Measurements from ENCODE around the gene CDC42BPB.

CDC42BPB gene

DNA sequence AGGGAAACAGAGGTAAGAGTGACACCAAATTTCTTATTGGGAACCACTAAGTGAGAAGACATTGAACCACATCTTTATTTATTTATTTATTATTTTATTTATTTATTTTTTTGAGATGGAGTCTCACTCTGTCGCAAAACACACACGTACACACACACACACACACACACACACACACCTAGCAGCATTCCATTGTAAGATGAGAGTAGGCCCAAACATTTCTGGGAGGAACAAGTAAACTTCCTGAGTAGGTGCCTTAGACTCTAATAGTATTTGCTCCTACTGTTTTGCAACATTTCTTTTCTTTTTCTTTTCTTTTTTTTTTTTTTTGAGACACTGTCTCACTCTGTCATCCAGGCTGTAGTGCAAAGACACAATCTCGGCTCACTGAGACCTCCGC lies 7.1 kb upstream of the CDC42BPB start:
- DNase-seq (ENCODE audit: extremely low spot score) = no peak
- ChIA-PET CTCF (no interaction called here), POLR2A (no interaction called here)
- TF ChIP-seq ARNT (IDR thresholded peaks at IDR 0.05) (no peak), FOXM1 (IDR thresholded peaks at IDR 0.05; ENCODE audit: borderline replicate concordance) (no peak), HDGF (IDR thresholded peaks at IDR 0.05; ENCODE audit: borderline replicate concordance) (no peak), ZNF384 (IDR thresholded peaks at IDR 0.05) (no peak), BHLHE40 (IDR thresholded peaks at IDR 0.05; ENCODE audit: borderline replicate concordance) (no peak), SP1 (IDR thresholded peaks at IDR 0.05) (no peak), CTBP1 (IDR thresholded peaks at IDR 0.05; ENCODE audit: borderline replicate concordance) (no peak), NFRKB (IDR thresholded peaks at IDR 0.05) (no peak), TARDBP (IDR thresholded peaks at IDR 0.05) (no peak), SUZ12 (IDR thresholded peaks at IDR 0.05) (no peak), ELF4 (IDR thresholded peaks at IDR 0.05) (no peak), FOXK2 (IDR thresholded peaks at IDR 0.05) (no peak)
- TF ChIP-seq, protein P1, sequence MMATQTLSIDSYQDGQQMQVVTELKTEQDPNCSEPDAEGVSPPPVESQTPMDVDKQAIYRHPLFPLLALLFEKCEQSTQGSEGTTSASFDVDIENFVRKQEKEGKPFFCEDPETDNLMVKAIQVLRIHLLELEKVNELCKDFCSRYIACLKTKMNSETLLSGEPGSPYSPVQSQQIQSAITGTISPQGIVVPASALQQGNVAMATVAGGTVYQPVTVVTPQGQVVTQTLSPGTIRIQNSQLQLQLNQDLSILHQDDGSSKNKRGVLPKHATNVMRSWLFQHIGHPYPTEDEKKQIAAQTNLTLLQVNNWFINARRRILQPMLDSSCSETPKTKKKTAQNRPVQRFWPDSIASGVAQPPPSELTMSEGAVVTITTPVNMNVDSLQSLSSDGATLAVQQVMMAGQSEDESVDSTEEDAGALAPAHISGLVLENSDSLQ (IDR thresholded peaks at IDR 0.05) = no peak

DNA sequence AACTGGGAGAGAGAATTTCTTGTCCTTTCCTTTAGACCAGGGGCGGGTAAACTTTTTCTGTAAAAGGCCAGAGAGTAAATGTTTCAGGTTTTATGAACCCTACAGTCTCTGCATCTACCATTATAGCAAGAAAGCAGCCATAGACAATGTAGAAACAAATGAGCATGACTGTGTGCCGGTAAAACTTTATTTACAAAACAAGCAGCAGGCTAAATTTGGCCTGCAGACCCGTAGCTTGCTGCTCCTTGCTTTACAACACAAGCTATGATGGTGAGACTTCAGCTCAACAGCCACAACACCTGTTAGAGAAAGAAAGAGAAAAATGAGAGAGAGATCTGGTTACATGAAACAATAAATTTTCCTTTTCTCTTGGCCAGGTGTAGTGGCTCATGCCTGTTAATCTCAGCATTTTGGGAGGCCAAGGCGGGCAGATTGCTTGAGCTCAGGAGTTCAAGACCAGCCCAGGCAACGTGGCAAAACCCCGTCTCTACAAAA lies 4.2 kb upstream of the CDC42BPB start:
- DNase-seq (ENCODE audit: extremely low spot score) = no peak
- CTCF ChIA-PET = no interaction called here
- TF ChIP-seq SP1 (IDR thresholded peaks at IDR 0.05) = no peak
- no peak for TF ChIP-seq FOXK2 (IDR thresholded peaks at IDR 0.05)
- no peak for TF ChIP-seq BHLHE40 (IDR thresholded peaks at IDR 0.05; ENCODE audit: borderline replicate concordance)
- TF ChIP-seq ZNF384 (IDR thresholded peaks at IDR 0.05) = no peak
- no peak for TF ChIP-seq NFRKB (IDR thresholded peaks at IDR 0.05)
- TF ChIP-seq L3MBTL2 (conservative IDR thresholded peaks at IDR 0.05) = no peak
- no peak for TF ChIP-seq ARNT (IDR thresholded peaks at IDR 0.05)
- POLR2A ChIA-PET = no interaction called here

DNA sequence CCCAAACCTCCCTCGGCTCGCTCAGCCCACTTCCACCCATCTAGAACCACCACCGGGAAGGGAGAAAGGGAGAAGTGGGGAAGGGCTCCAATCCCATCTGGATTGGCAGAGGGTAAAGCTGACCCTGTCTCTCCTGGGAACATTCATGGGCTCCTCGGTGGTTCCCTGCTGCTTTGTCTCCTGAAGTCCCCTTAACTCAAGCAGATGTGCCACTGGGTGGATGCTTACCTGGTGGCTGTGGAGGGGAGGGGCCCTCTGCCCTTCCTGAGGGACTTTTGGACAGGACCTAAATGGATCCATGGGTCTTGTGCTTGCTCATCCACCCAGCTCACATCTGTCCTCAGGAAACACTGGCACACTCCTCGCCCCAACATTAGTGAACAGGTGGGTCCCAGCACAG lies 2.2 kb upstream of the CDC42BPB start:
- ChIA-PET POLR2A (no interaction called here), CTCF (no interaction called here)
- DNase-seq (ENCODE audit: extremely low spot score) = no peak
- no peak for TF ChIP-seq FOXM1 (IDR thresholded peaks at IDR 0.05; ENCODE audit: borderline replicate concordance)
- no peak for TF ChIP-seq ZNF384 (IDR thresholded peaks at IDR 0.05)
- no peak for TF ChIP-seq L3MBTL2 (conservative IDR thresholded peaks at IDR 0.05)
- no peak for TF ChIP-seq ARNT (IDR thresholded peaks at IDR 0.05)
- TF ChIP-seq CTBP1 (IDR thresholded peaks at IDR 0.05; ENCODE audit: borderline replicate concordance) = no peak
- TF ChIP-seq FOXK2 (IDR thresholded peaks at IDR 0.05) = no peak

DNA sequence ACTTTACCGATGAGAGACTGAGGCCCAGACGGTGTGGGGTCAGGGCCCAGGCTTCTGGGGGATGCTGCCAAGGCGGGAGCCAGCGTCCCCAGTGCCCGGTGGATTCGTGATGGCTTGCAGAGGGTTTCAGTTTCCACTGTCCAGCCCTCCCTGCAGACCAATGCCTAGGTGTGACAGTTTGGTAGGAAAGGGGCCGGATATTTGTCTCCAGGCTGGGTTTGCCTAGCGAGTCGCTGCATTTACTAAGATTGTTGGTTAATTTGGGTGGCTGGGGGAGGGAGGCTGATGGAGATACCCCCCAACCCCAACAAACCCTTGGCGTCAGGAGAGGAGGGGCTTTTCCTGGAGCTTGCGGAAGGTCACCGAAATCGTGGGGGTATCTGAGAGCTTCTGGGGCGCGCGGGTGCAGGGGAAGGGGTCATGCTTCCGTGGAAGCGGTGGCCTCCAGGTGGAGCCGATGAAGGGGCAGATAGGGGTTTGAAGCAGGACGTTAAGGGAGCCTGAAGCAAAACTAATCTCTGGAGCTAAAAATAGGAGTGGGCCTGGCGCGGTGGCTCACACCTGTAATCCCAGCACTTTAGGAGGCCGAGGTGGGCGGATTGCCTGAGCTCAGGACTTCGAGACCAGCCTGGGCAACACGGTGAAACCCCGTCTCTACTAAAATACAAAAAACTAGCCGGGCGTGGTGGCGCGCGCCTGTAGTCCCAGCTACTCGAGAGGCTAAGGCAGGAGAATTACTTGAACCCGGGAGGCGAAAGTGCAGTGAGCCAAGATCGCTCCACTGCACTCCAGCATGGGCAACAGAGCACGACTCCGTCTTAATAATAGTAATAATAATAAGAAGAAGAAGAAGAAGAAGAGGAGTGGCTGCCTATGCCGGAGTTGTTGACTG lies 1.1 kb upstream of the CDC42BPB start:
- ChIA-PET POLR2A (no interaction called here), CTCF (interaction anchor here (0.6 kb wide), 1 partner anchor 16 kb away, joined by 3 read pairs; no protein-coding TSS in a partner anchor)
- TF ChIP-seq LEF1 (IDR thresholded peaks at IDR 0.05; ENCODE audit: borderline replicate concordance) = no peak
- TF ChIP-seq CTBP1 (IDR thresholded peaks at IDR 0.05; ENCODE audit: borderline replicate concordance) = no peak
- no peak for TF ChIP-seq ARNT (IDR thresholded peaks at IDR 0.05)
- TF ChIP-seq, protein P1 (IDR thresholded peaks at IDR 0.05) = no peak
- TF ChIP-seq HDGF (IDR thresholded peaks at IDR 0.05; ENCODE audit: borderline replicate concordance) = no peak
- TF ChIP-seq FOXM1 (IDR thresholded peaks at IDR 0.05; ENCODE audit: borderline replicate concordance) = no peak
- no peak for TF ChIP-seq BHLHE40 (IDR thresholded peaks at IDR 0.05; ENCODE audit: borderline replicate concordance)
- TF ChIP-seq NFRKB (IDR thresholded peaks at IDR 0.05) = no peak
- no peak for TF ChIP-seq FOXK2 (IDR thresholded peaks at IDR 0.05)
- no peak for TF ChIP-seq FOXA1 (IDR thresholded peaks at IDR 0.05)
- TF ChIP-seq ZNF384 (IDR thresholded peaks at IDR 0.05) = no peak
- no peak for TF ChIP-seq ELF4 (IDR thresholded peaks at IDR 0.05)
- TF ChIP-seq TARDBP (IDR thresholded peaks at IDR 0.05) = no peak
- TF ChIP-seq L3MBTL2 (conservative IDR thresholded peaks at IDR 0.05) = no peak; the same call in 1 of the 2 replicates
- no peak for TF ChIP-seq SUZ12 (IDR thresholded peaks at IDR 0.05)
- TF ChIP-seq SP1 (IDR thresholded peaks at IDR 0.05) = no peak
- DNase-seq (ENCODE audit: extremely low spot score) = no peak

DNA sequence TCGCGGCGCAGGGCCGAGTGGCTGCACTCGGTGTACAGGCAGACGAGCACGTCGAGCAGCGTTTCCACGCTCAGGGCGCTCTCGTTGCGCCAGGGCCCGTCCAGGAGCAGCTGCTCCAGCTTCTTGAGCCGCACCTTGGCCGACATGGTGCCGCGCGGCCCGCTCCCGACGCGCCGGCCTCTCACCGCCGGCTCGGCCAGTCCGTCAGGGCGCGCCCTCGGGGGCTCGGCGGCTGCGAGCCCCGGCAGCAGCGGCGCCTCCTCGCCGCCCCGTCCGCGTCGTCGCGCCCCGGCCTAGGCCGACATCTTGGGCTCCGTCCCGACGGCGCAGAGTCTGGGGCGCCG lies 349 bp downstream of the CDC42BPB start:
- TF ChIP-seq BHLHE40 (IDR thresholded peaks at IDR 0.05; ENCODE audit: borderline replicate concordance) (no peak), ZNF384 (IDR thresholded peaks at IDR 0.05) (no peak), FOXK2 (IDR thresholded peaks at IDR 0.05) (no peak), ELF4 (IDR thresholded peaks at IDR 0.05) (no peak), LEF1 (IDR thresholded peaks at IDR 0.05; ENCODE audit: borderline replicate concordance) (no peak), CTBP1 (IDR thresholded peaks at IDR 0.05; ENCODE audit: borderline replicate concordance) (no peak)
- TF ChIP-seq, protein P1 (IDR thresholded peaks at IDR 0.05) = no peak
- ChIA-PET POLR2A (interaction anchor here (0.6 to 1.6 kb wide), 5 partner anchors 11 to 239 kb away, joined by 3 to 5 read pairs (median 4); no protein-coding TSS in a partner anchor), CTCF (no interaction called here)
- DNase-seq (ENCODE audit: extremely low spot score) = peak; percentile 43
